NOMO-1 (cell line): Measurements from ENCODE around the gene RIPOR1.

ENCODE experiments used
- DNase-seq, 2 experiments: peaks; one replicate each; lab custom pipeline; 2025; ENCODE audit not compliant: unreplicated experiment in 2 of 2; lab: John Stamatoyannopoulos, UW

The RIPOR1 gene

GRCh38 chr16:67594956-67595355, 66.3 kb downstream of the RIPOR1 start:
- no peak for DNase-seq
